KOPT-K1 (cell line): Measurements from ENCODE around the gene LMO2.

Experiments used
- H3K27ac ChIP-seq: fragments of 200-600 bp; sonication (generic); 2 replicates; pipeline ENCODE4 v1.5.1; 2016; ENCODE audit warnings: antibody characterized with exemption, mild to moderate bottlenecking, low read depth, low read length; ENCODE audit not compliant: poor library complexity, severe bottlenecking
- H3K36me3 ChIP-seq: fragments of 200-600 bp; sonication (generic); 2 replicates; pipeline ENCODE4 v1.5.1; 2017; ENCODE audit warnings: antibody characterized with exemption, mild to moderate bottlenecking, low read length, moderate library complexity; ENCODE audit not compliant: insufficient read depth
- H3K9me3 ChIP-seq: fragments of 200-600 bp; sonication (generic); 2 replicates; pipeline ENCODE4 v1.5.1; 2017; ENCODE audit warnings: antibody characterized with exemption, low read length, mild to moderate bottlenecking; ENCODE audit not compliant: insufficient read depth, poor library complexity, severe bottlenecking

LMO2 gene

DNA sequence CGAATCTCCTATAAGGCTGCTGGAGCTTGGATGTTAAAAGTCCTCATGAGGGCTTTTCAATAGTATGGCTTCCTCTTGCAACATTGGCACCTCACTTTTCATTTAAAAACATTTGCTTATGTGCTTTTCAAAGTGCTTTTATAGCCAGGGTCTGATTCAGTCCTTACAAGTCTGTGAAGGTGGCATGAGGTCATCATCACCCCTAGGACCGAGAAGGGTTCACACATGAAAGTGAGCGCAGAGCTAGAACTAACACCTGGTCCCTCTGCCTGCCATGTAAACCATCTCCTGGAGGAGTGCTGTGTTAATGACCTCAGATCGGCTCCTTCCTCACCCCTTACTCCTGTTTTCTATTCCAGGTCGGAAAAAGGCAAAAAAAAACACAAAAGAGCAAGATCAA, 12.2 kb upstream of the LMO2 start:
- peaks cover 5% of the 10 kb centered on the region for H3K9me3 ChIP-seq
- H3K27ac ChIP-seq = no peak overlapping the region
- no peaks in the 10 kb centered on the region for H3K36me3 ChIP-seq

GRCh38 chr11:33900159-33900840, 8.4 kb upstream of the LMO2 start:
- Histone ChIP-seq H3K36me3 (no peaks in the 10 kb centered on the region), H3K27ac (no peak overlapping the region), H3K9me3 (no peaks in the 10 kb centered on the region)

GRCh38 chr11:33899400-33900037, 7.6 kb upstream of the LMO2 start:
- Histone ChIP-seq H3K36me3 (no peaks in the 10 kb centered on the region), H3K27ac (no peak overlapping the region), H3K9me3 (no peaks in the 10 kb centered on the region)

DNA sequence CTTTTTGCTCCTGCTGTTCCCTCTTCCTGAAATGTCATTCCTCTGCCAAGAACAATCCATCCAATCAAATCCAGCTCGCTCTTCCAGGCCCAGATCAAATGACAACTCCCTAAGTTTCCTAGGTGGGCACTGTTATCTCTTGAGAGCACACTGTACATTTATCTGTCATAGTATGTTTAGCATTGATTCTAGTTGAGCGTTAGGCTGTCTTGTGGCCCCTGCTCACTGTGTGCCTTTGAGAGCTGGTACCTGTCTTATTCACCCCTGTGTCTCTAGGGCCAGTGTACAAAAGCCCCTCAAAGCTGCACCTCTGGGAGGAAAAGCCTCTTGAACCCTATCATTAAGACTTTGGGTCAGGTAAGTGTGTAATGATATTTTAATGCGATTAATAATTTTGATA, 7.1 kb upstream of the LMO2 start:
- H3K27ac ChIP-seq = no peak overlapping the region
- no peaks in the 10 kb centered on the region for H3K36me3 ChIP-seq
- H3K9me3 ChIP-seq = no peaks in the 10 kb centered on the region

- H3K36me3 ChIP-seq = no peaks in the 10 kb centered on the region
- H3K27ac ChIP-seq = no peak overlapping the region
- H3K9me3 ChIP-seq = no peaks in the 10 kb centered on the region
Observed at GRCh38 chr11:33897761-33898375, 6.0 kb upstream of the LMO2 start.

- Histone ChIP-seq H3K9me3 (no peaks in the 10 kb centered on the region), H3K27ac (no peak overlapping the region), H3K36me3 (no peaks in the 10 kb centered on the region)
Observed at GRCh38 chr11:33896911-33897310, 5.0 kb upstream of the LMO2 start.

DNA sequence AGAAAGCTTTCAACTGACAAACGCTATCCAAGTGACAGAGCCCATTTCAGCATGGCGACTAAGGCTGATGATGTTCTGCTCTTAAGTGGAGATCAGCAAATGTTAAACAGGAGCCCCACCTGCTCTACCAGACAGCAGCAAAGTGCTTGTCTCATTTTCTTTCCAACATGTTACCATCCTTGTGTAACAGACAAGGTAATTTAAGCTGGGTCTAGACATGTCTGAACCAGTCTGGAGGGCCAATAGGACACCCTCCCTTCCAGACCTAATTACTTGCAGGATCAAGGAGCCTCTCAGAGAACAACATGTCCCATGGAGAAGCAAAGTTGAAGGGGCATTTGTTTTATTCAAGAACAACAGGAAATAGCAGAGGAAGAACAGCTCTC, 3.9 kb upstream of the LMO2 start:
- H3K27ac ChIP-seq = no peak overlapping the region

GRCh38 chr11:33894398-33894746, 2.5 kb upstream of the LMO2 start:
- H3K27ac ChIP-seq = peak overlapping the region; percentile 78
- no peaks in the 10 kb centered on the region for H3K9me3 ChIP-seq
- no peaks in the 10 kb centered on the region for H3K36me3 ChIP-seq

More for the DNA sequence above, 3.9 kb upstream of the LMO2 start:
- H3K36me3 ChIP-seq = no peaks in the 10 kb centered on the region
- H3K9me3 ChIP-seq = no peaks in the 10 kb centered on the region

DNA sequence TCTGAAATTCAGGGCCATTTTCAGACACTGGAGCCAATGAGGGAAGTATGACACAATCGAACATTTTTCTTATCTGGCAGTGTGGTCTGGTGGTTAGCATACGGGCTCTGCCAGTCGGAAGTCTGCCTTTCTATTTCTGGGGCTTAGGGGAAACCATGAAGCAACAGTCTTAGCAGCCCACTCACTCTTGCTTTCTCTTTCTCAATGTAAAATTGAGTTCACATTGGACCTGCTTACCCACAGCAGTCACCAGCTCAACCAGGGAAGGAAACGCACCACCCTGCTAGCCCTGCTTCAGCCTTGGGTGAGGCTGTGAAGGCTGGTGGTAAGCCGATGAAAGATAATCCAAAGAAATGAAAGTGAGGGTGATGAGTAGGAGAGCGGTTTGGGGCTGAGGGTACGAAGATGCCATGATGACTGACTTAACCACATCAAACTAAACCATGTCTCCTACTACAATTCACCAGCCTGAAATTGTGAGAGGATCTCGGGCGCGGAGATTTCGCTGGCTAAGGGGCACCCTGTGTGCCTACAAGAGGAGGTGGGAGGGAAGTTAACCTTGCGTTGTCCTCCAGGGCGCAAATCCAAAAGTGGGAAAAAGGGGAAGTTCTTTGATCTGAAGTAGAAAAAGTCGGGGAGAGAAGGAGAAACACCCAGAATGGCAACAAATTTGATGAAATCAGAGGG, 2.0 kb upstream of the LMO2 start:
- no peaks in the 10 kb centered on the region for H3K36me3 ChIP-seq
- H3K9me3 ChIP-seq = no peaks in the 10 kb centered on the region
- peak overlapping the region; percentile 78 for H3K27ac ChIP-seq

DNA sequence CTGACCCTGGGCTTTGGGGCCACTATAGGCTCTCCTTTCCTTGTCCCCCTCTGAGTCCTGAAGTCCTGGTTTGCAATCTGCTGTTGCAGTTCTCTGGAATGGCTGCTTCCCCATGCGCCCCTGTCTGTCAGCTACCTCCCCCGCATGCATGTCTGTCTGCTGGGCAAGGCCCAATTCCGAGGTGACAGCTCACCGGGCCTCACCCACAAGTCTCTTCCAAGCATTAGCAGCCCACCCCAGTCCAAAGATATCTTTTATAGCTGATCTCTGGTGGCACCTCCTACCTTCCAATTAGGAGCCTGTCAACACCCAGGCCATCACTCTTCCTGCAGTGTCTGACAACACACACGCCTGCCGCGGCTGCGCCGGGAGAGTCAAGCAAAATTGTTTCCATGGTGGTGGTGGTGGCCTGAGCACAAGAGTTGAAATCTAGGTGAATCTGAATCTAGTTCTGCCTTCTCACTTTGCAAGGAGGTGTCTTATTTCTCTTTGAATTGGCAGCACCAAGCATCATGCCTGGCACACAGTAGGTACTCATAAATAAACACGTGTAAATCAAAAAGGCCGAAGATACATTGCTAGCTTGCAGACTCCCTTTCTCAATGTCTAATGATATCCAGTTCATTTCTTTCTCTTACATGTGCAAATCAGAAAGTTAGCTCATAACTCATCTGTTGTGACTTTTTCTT, 1.2 kb upstream of the LMO2 start:
- H3K36me3 ChIP-seq = peaks cover 8% of the 10 kb centered on the region; the same call in 1 of the 2 replicates
- no peaks in the 10 kb centered on the region for H3K9me3 ChIP-seq
- peak overlapping the region; percentile 78 for H3K27ac ChIP-seq

- Histone ChIP-seq H3K27ac (peak overlapping the region; percentile 78), H3K36me3 (peaks cover 14% of the 10 kb centered on the region), H3K9me3 (no peaks in the 10 kb centered on the region)
Observed at GRCh38 chr11:33889821-33890378, 2.0 kb downstream of the LMO2 start.

GRCh38 chr11:33889296-33889695, 2.6 kb downstream of the LMO2 start:
- no peaks in the 10 kb centered on the region for H3K9me3 ChIP-seq
- peak overlapping the region; percentile 78 for H3K27ac ChIP-seq
- peaks cover 14% of the 10 kb centered on the region for H3K36me3 ChIP-seq

- Histone ChIP-seq H3K9me3 (no peaks in the 10 kb centered on the region), H3K36me3 (peaks cover 14% of the 10 kb centered on the region), H3K27ac (peak overlapping the region; percentile 78)
Observed at GRCh38 chr11:33887886-33888285, 4.0 kb downstream of the LMO2 start.

- H3K9me3 ChIP-seq = no peaks in the 10 kb centered on the region
- peak overlapping the region; percentile 85 for H3K27ac ChIP-seq
- peaks cover 14% of the 10 kb centered on the region for H3K36me3 ChIP-seq
Observed at GRCh38 chr11:33885338-33886005, 6.4 kb downstream of the LMO2 start.
